GM12878 (cell line): ENCODE data around the gene PPM1A. TPM values are rescaled to one million over a fixed set of nuclear protein-coding genes. Genes with fewer than 3 reads are reported as not detected.

Source experiments
- ATAC-seq: fragments of 200-7000 bp; cut with Tn5 transposase; 3 replicates; pipeline ENCODE4 v1.9.1; 2020; ENCODE audit warnings: mild to moderate bottlenecking, moderate library complexity
- BruUV-seq: library from RNA; stranded (reverse); fragments of 400-500 nt; replicated peaks from 2 replicates; lab custom pipeline; 2021; lab: Mats Ljungman, UMichigan
- CTCF ChIA-PET: fragments of 300-600 bp; sonication (Branson Sonifier 250); formaldehyde crosslinking; extraction: SDS; loops from one replicate; lab custom pipeline; 2021; ENCODE audit warnings: inconsistent platforms; lab: Yijun Ruan, JAX
- POLR2A ChIA-PET: fragments of 350-600 bp; formaldehyde crosslinking; extraction: SDS; loops from one replicate; lab custom pipeline; 2021; ENCODE audit warnings: inconsistent platforms; lab: Charles Lee
- RAD21 ChIA-PET: fragments of 300-600 bp; sonication (Branson Sonifier 250); formaldehyde crosslinking; loops from one replicate; lab custom pipeline; 2023; ENCODE audit warnings: antibody characterized with exemption; ENCODE audit not compliant: unreplicated experiment; lab: Charles Lee
- SMC1A ChIA-PET: fragments of 300-600 bp; sonication (Branson Sonifier 250); formaldehyde crosslinking; loops from one replicate; lab custom pipeline; 2023; ENCODE audit not compliant: unreplicated experiment, uncharacterized antibody; lab: Charles Lee
- DNase-seq: peaks from one replicate; pipeline ENCODE4 v3.0.0-alpha.2; 2011; ENCODE audit warnings: low read depth, low spot score
- FAIRE-seq: peaks from 3 replicates; lab custom pipeline; 2011; peaks lifted over from hg19 to GRCh38; lab: Jason Lieb, UNC
- H2AFZ ChIP-seq: 2 replicates; pipeline ENCODE4 v1.6.0; 2011; ENCODE audit warnings: low read depth, low read length, control low read depth; ENCODE audit not compliant: control insufficient read depth
- H3K27ac ChIP-seq: 2 replicates; pipeline ENCODE4 v1.5.1; 2011; ENCODE audit warnings: control low read depth; ENCODE audit not compliant: control insufficient read depth, insufficient read depth
- H3K27me3 ChIP-seq, 2 experiments: replicated peaks in 1 of 2; 2 replicates each; pipeline versions ENCODE4 v1.6.0 to v1.6.1; 2011; ENCODE audit warnings: low read length in 1 of 2; ENCODE audit not compliant: control insufficient read depth in 2 of 2, insufficient read depth in 2 of 2
- H3K36me3 ChIP-seq, 2 experiments: 2 replicates each; pipeline ENCODE4 v1.5.1; 2011; ENCODE audit warnings: low read length in 1 of 2; ENCODE audit not compliant: control insufficient read depth in 2 of 2, insufficient read depth in 2 of 2
- H3K4me1 ChIP-seq: 2 replicates; pipeline ENCODE4 v1.6.1; 2011; ENCODE audit warnings: mild to moderate bottlenecking, low read length, moderate library complexity, mixed read lengths; ENCODE audit not compliant: control insufficient read depth, insufficient read depth
- H3K4me2 ChIP-seq: 2 replicates; pipeline ENCODE4 v1.6.0; 2011; ENCODE audit warnings: control low read depth; ENCODE audit not compliant: control insufficient read depth, insufficient read depth
- H3K4me3 ChIP-seq: fragments of 200-600 bp; sonication (generic); 2 replicates; pipeline ENCODE4 v1.5.1; 2016
- H3K79me2 ChIP-seq: 2 replicates; pipeline ENCODE4 v1.6.0; 2011; ENCODE audit warnings: low read length; ENCODE audit not compliant: control insufficient read depth, insufficient read depth
- H3K9ac ChIP-seq: 2 replicates; pipeline ENCODE4 v1.8.0; 2011; ENCODE audit warnings: low read length, control low read depth, mixed read lengths; ENCODE audit not compliant: control insufficient read depth, insufficient read depth
- H3K9me3 ChIP-seq: replicated peaks from 3 replicates; pipeline ENCODE4 v1.5.1; 2011; ENCODE audit warnings: mild to moderate bottlenecking, low read length; ENCODE audit not compliant: control insufficient read depth, insufficient read depth
- H4K20me1 ChIP-seq: 2 replicates; pipeline ENCODE4 v1.6.0; 2011; ENCODE audit not compliant: control insufficient read depth, insufficient read depth
- KLF5 ChIP-seq: fragments of 450-650 bp; IDR thresholded peaks from 2 replicates; pipeline ENCODE4 v1.6.1; 2014; ENCODE audit warnings: mild to moderate bottlenecking; ENCODE audit not compliant: partially characterized antibody
- MTA2 ChIP-seq: fragments of 450-650 bp; IDR thresholded peaks from 2 replicates; pipeline ENCODE4 v1.6.1; 2016; ENCODE audit warnings: low read depth, mild to moderate bottlenecking, moderate library complexity
- NFYB ChIP-seq: IDR thresholded peaks from 2 replicates; pipeline ENCODE4 v1.6.1; 2011; ENCODE audit warnings: low read depth, mild to moderate bottlenecking, low read length, improper control_type of control experiment, moderate library complexity; ENCODE audit not compliant: insufficient read depth
- NR2C1 ChIP-seq: fragments of 450-650 bp; IDR thresholded peaks from 2 replicates; pipeline ENCODE4 v1.6.1; 2017; ENCODE audit warnings: antibody characterized with exemption, mild to moderate bottlenecking, moderate library complexity
- RAD21 ChIP-seq: IDR thresholded peaks from 2 replicates; pipeline ENCODE4 v1.6.1; 2011; ENCODE audit warnings: mild to moderate bottlenecking, low read depth, low read length, moderate library complexity; ENCODE audit not compliant: insufficient read depth
- SIN3A ChIP-seq: IDR thresholded peaks from 2 replicates; pipeline ENCODE4 v1.6.1; 2012; ENCODE audit warnings: low read depth, low read length, improper control_type of control experiment
- SMAD5 ChIP-seq: IDR thresholded peaks from 2 replicates; pipeline ENCODE4 v1.6.1; 2016; ENCODE audit warnings: antibody characterized with exemption, low read depth
- SMC3 ChIP-seq: IDR thresholded peaks from 2 replicates; pipeline ENCODE4 v1.6.1; 2011; ENCODE audit warnings: low read length, improper control_type of control experiment, borderline replicate concordance
- TCF12 ChIP-seq: IDR thresholded peaks from 2 replicates; pipeline ENCODE4 v1.6.1; 2011; ENCODE audit warnings: low read depth, mild to moderate bottlenecking, low read length
- TCF3 ChIP-seq: IDR thresholded peaks from 2 replicates; pipeline ENCODE4 v1.6.1; 2012; ENCODE audit warnings: low read depth, mild to moderate bottlenecking, low read length, borderline replicate concordance; ENCODE audit not compliant: insufficient read depth
- ZNF622 ChIP-seq: fragments of 450-650 bp; IDR thresholded peaks from 2 replicates; pipeline ENCODE4 v1.6.1; 2017; ENCODE audit warnings: mild to moderate bottlenecking, inconsistent platforms
- WGBS: methylation state at CpG from one replicate; pipeline ENCODE4 v1.1.6; 2016; ENCODE audit warnings: low lambda C conversion rate; ENCODE audit not compliant: insufficient replicate concordance, insufficient coverage; ENCODE audit errors: missing lambda C conversion rate; 5-methylcytosine and 5-hydroxymethylcytosine counted together
- in situ Hi-C: fragments of 300-500 bp; cut with MboI; formaldehyde crosslinking; loops from 9 replicates; pipeline ENCODE4 v1.14.3; 2018; ENCODE audit warnings: mixed read lengths
- intact Hi-C: fragments of 100-400 bp; cut with micrococcal nuclease; formaldehyde crosslinking; loops from one replicate; pipeline ENCODE4 v1.14.2; 2022; ENCODE audit not compliant: unreplicated experiment
- polyA plus RNA-seq, 11 experiments: library from polyadenylated mRNA; depleted of rRNA in 4 of 11; unstranded in 6 of 11; stranded (reverse) in 5 of 11; fragments of >200 nt; fragmentation: Nextera tagmentation in 4 of 11; fragmentation: Illumina TruSeq in 1 of 11; extraction: Ambion mirVana in 4 of 11; extraction: Trizol in 1 of 11; gene quantifications; 1 replicate in 1 of 11; 2 replicates in 10 of 11; pipeline versions ENCODE4 v1.2.1 to v1.2.3, GENCODE V29; 2011 to 2016; ENCODE audit warnings: inconsistent platforms in 2 of 11, missing spikeins in 2 of 11, low read depth in 1 of 11
- total RNA-seq, 4 experiments: library from RNA; depleted of rRNA in 3 of 4; stranded (reverse); fragments of >200 nt in 3 of 4; fragmentation: Illumina TruSeq in 1 of 4; extraction: Trizol in 1 of 4; gene quantifications; 2 replicates each; pipeline versions ENCODE4 v1.2.1 to v1.2.3, GENCODE V29; 2013 to 2021
- TF ChIP-seq, protein P1 (sequence below): IDR thresholded peaks from 2 replicates; pipeline ENCODE4 v1.6.1; 2011; ENCODE audit warnings: low read depth, mild to moderate bottlenecking, low read length, moderate library complexity, borderline replicate concordance; ENCODE audit errors: extremely low read depth

Gene PPM1A
- total and polyA plus RNA-seq, 10 of the 15 experiments (the other 5 are each of a cell fraction or from before 2014, with no cell fraction given) = 16.8 to 124 (median 47.0) TPM

DNA sequence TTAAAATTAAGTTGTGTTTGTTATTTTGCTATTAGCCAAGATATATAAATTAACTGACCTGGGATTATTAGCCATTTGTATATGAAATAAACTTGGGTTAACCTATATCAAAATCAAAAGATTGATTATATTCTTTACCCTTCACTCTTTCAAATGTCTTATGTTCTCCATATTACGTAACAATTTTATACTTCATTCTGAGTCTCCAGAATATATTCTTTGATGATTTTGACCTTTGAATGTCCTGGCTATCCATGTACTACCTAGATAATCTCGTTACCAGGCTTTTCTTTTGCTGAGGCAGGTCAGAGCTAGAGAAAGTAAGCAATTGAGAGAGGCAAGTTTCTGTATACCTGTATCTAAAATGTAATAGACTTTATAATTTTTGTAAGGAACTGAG is 3.6 kb downstream of the PPM1A start:
- ChIA-PET POLR2A (interaction anchor here (0.6 to 5.4 kb wide), 6 partner anchors 9 to 78 kb away, joined by 3 to 92 read pairs (median 10); no protein-coding TSS in a partner anchor), CTCF (interaction anchor here (1.0 to 5.0 kb wide), 9 partner anchors 11 to 79 kb away, joined by 3 to 42 read pairs (median 6); no protein-coding TSS in a partner anchor), SMC1A (interaction anchor here (0.8 to 14.2 kb wide), 13 partner anchors 9 to 77 kb away, joined by 3 to 303 read pairs (median 6); no protein-coding TSS in a partner anchor), RAD21 (interaction anchor here (3.0 to 17.9 kb wide), 4 partner anchors 42 to 77 kb away, joined by 13 to 446 read pairs (median 46); no protein-coding TSS in a partner anchor)
- H3K27ac ChIP-seq = peak overlapping the region; percentile 40
- H3K4me1 ChIP-seq = 0 out of 2 replicates have a peak, but pooled peaks cover 4% of the 10 kb centered on the region
- peak overlapping the region; percentile 15 for H3K4me2 ChIP-seq
- in situ Hi-C loops (no loop called here), intact Hi-C loops (no loop called here)
- no peak for TF ChIP-seq RAD21
- TF ChIP-seq, protein P1, sequence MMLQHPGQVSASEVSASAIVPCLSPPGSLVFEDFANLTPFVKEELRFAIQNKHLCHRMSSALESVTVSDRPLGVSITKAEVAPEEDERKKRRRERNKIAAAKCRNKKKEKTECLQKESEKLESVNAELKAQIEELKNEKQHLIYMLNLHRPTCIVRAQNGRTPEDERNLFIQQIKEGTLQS = no peak
- TF ChIP-seq NR2C1 = no peak
- no peak for TF ChIP-seq TCF12
- no peak for TF ChIP-seq KLF5
- TF ChIP-seq SIN3A = no peak
- TF ChIP-seq SMC3 = no peak
- no peak for TF ChIP-seq ZNF622
- no peak for TF ChIP-seq MTA2
- no peak for TF ChIP-seq NFYB
- TF ChIP-seq TCF3 = no peak
- no peak for TF ChIP-seq SMAD5
- no peaks in the 10 kb centered on the region for H4K20me1 ChIP-seq
- peak overlapping the region; percentile 87 for H3K4me3 ChIP-seq
- no peaks in the 10 kb centered on the region; the same call in none of the 3 replicates for H3K9me3 ChIP-seq
- H3K79me2 ChIP-seq = peaks cover 86% of the 10 kb centered on the region
- no peaks in the 10 kb centered on the region; a peak in 1 of 4 replicates for H3K36me3 ChIP-seq
- WGBS = 98% methylated on average over 2 of the region's 2 CpGs
- no peak for DNase-seq
- no TSS peak for BruUV-seq
- H3K9ac ChIP-seq = no peak overlapping the region
- no peak for FAIRE-seq
- no peaks in the 10 kb centered on the region for H3K27me3 ChIP-seq
- no peak overlapping the region for H2AFZ ChIP-seq
- no peak for ATAC-seq
